ENCODE results near the gene CELF4.

The CELF4 gene

GRCh38 chr18:37253394-37254235 lies 312.0 kb downstream of the CELF4 start:
- DNase-seq (ENCODE audit: low read depth) = no peak

- DNase-seq (ENCODE audit: low read depth) = no peak
Measured at GRCh38 chr18:37252854-37253393, 312.7 kb downstream of the CELF4 start.

GRCh38 chr18:37252342-37252741 lies 313.3 kb downstream of the CELF4 start:
- DNase-seq (ENCODE audit: low read depth) = no peak

- DNase-seq (ENCODE audit: low read depth) = no peak
Measured at GRCh38 chr18:37251679-37252078, 313.9 kb downstream of the CELF4 start.

- DNase-seq (ENCODE audit: low read depth) = no peak
Measured at GRCh38 chr18:37249895-37250618, 315.5 kb downstream of the CELF4 start.

- DNase-seq (ENCODE audit: low read depth) = no peak
Measured at GRCh38 chr18:37249171-37249886, 316.3 kb downstream of the CELF4 start.

GRCh38 chr18:37248281-37248680 lies 317.3 kb downstream of the CELF4 start:
- no peak for DNase-seq (ENCODE audit: low read depth)

GRCh38 chr18:37247497-37248161 lies 318.0 kb downstream of the CELF4 start:
- no peak for DNase-seq (ENCODE audit: low read depth)

GRCh38 chr18:37246779-37247340 lies 318.7 kb downstream of the CELF4 start:
- DNase-seq (ENCODE audit: low read depth) = no peak

- no peak for DNase-seq (ENCODE audit: low read depth)
Measured at GRCh38 chr18:37244618-37245017, 321.0 kb downstream of the CELF4 start.

- DNase-seq (ENCODE audit: low read depth) = no peak
Measured at GRCh38 chr18:37243741-37244140, 321.9 kb downstream of the CELF4 start.

GRCh38 chr18:37242826-37243560 lies 322.6 kb downstream of the CELF4 start:
- DNase-seq (ENCODE audit: low read depth) = no peak

- DNase-seq (ENCODE audit: low read depth) = no peak
Measured at GRCh38 chr18:37242091-37242490, 323.5 kb downstream of the CELF4 start.

- no peak for DNase-seq (ENCODE audit: low read depth)
Measured at GRCh38 chr18:37238282-37239108, 327.1 kb downstream of the CELF4 start.

- DNase-seq (ENCODE audit: low read depth) = no peak
Measured at GRCh38 chr18:37235583-37235982, 330.0 kb downstream of the CELF4 start.

- no peak for DNase-seq (ENCODE audit: low read depth)
Measured at GRCh38 chr18:37231251-37231650, 334.3 kb downstream of the CELF4 start.

GRCh38 chr18:37230768-37231167 lies 334.8 kb downstream of the CELF4 start:
- no peak for DNase-seq (ENCODE audit: low read depth)

GRCh38 chr18:37225279-37225678 lies 340.3 kb downstream of the CELF4 start:
- DNase-seq (ENCODE audit: low read depth) = no peak

- DNase-seq (ENCODE audit: low read depth) = no peak
Measured at GRCh38 chr18:37222999-37223378, 342.6 kb downstream of the CELF4 start.

All from stimulated activated CD8-positive, alpha-beta memory T cell treated with anti-CD3 and anti-CD28 coated beads, Interleukin-7, amount 100 ng/mL, for 24 hours (primary cell).